Activated CD4-positive, alpha-beta memory T cell treated with anti-CD3 and anti-CD28 coated beads, Interleukin-2, amount 10 ng/mL, durations not matched to agents 7 days and 5 days (primary cell): ENCODE measurements around the gene CCDC54. TPM values are rescaled to one million over a fixed set of nuclear protein-coding genes. Genes with fewer than 3 reads are reported as not detected.

Experiments used
- CTCF ChIA-PET: fragments of 350-600 bp; sonication (Branson Sonifier 250); formaldehyde crosslinking; loops from one replicate; lab custom pipeline; 2021; ENCODE audit warnings: antibody characterized with exemption, inconsistent platforms; lab: Charles Lee
- POLR2A ChIA-PET: fragments of 350-600 bp; sonication (Branson Sonifier 250); formaldehyde crosslinking; loops from one replicate; lab custom pipeline; 2021; ENCODE audit warnings: antibody characterized with exemption; lab: Charles Lee
- DNase-seq: peaks from one replicate; pipeline ENCODE4 v3.0.0-alpha.2; 2020
- H3K27ac Mint-ChIP-seq: one replicate; pipeline ENCODE4 v1.8.0; 2021; ENCODE audit warnings: mild to moderate bottlenecking, mixed read lengths
- H3K27me3 Mint-ChIP-seq: one replicate; pipeline ENCODE4 v1.8.0; 2021; ENCODE audit warnings: mixed read lengths
- H3K36me3 Mint-ChIP-seq: one replicate; pipeline ENCODE4 v1.8.0; 2021; ENCODE audit warnings: low read depth, mixed read lengths
- H3K4me1 Mint-ChIP-seq: one replicate; pipeline ENCODE4 v1.8.0; 2021; ENCODE audit warnings: mixed read lengths
- H3K4me3 Mint-ChIP-seq: one replicate; pipeline ENCODE4 v1.8.0; 2021; ENCODE audit warnings: mild to moderate bottlenecking, mixed read lengths
- H3K9me3 Mint-ChIP-seq: one replicate; pipeline ENCODE4 v1.8.0; 2021; ENCODE audit warnings: mixed read lengths
- total RNA-seq, 2 experiments: library from RNA; stranded (reverse); gene quantifications; one replicate each; pipeline ENCODE4 v1.2.3, GENCODE V29; 2021

CCDC54 gene
- total RNA-seq, 2 experiments from 2014 or later, result not detected

DNA sequence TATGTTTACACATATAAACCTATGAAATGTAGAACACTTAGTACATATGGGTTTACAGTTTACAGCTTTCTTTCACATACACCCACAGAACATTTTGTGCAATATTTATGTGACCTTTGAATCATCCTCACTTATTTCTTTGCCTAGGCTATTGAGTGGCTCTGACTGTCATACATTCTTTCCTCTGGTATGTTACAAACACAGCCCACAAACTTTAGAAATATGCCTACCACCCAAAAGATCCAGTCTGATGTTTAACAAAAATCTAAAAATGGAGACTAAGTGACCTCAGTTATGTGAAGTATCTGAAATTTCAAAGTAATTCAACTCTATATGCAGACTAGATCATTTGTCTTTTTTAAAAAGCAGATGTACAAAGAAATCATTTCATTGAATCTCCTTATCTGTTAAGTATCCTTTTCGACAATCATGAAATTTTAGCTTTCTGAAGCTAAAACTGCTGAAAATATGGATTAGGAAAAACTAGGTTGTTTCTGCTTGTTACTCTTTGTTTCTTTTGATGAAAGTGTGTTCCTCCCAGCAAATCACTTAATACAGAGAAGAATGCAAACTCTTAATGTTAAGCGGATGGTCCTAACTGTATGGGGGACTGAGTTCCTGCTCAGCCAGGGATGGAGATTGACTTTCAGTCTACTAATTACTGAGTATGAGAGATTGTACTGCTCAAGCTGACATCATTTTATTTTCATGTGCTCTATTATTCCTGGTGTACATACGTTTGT lies 27.7 kb downstream of the CCDC54 start:
- Mint-ChIP-seq H3K36me3 (peaks cover 4% of the 10 kb centered on the region), H3K4me3 (no peak overlapping the region), H3K27me3 (peaks cover 6% of the 10 kb centered on the region), H3K27ac (no peak overlapping the region), H3K4me1 (no peaks in the 10 kb centered on the region), H3K9me3 (peaks cover 7% of the 10 kb centered on the region)
- POLR2A ChIA-PET, result no interaction called here
- CTCF ChIA-PET, result interaction anchor here (1.2 to 1.6 kb wide), 2 partner anchors 16 to 50 kb away, joined by 3 read pairs; no protein-coding TSS in a partner anchor
- no peak for DNase-seq

DNA sequence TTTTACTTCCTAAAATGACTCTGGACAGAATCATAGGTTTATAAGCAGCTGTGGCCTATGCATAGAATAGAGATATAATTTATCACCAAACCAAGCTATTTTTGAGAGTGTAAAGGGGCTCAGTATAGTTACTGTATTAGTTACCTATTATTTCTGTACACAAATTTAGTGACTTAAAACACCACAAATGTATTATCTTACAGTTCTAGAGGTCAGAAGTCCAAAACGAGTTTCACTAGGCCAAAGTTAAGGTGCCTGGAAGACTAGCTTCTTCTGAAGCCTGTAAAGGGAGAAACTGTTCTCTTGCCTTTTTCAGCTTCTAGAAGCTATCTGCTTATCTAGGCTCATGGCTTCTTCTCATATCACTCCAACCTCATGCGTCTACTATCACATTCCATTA lies 30.1 kb downstream of the CCDC54 start:
- Mint-ChIP-seq H3K27ac (no peak overlapping the region), H3K9me3 (peaks cover 7% of the 10 kb centered on the region), H3K36me3 (peaks cover 4% of the 10 kb centered on the region), H3K27me3 (peaks cover 9% of the 10 kb centered on the region), H3K4me1 (no peaks in the 10 kb centered on the region), H3K4me3 (no peak overlapping the region)
- no peak for DNase-seq
- POLR2A ChIA-PET, result no interaction called here
- CTCF ChIA-PET, result no interaction called here

DNA sequence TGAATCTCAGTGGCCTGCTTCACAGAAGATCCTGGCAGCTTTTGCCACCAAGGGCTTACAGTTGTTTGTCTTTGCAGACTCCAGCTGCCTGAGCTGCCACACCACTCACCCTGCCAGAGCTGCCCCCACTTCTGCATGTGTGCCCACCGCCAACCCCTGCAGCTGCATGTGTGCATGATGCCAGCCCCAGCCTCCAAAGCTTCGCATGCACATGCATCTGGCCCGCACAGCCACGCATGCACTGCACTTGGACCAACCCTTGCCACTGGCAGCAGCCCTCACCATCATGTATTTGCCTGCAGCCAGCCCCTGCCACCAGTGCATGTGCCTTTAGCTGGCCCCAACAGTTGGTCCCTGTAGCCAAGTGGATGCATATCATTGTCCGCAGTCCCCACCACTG lies 31.3 kb downstream of the CCDC54 start:
- no peak for DNase-seq
- peaks cover 4% of the 10 kb centered on the region for H3K36me3 Mint-ChIP-seq
- H3K27ac Mint-ChIP-seq, result no peak overlapping the region
- peaks cover 9% of the 10 kb centered on the region for H3K27me3 Mint-ChIP-seq
- H3K9me3 Mint-ChIP-seq, result peaks cover 7% of the 10 kb centered on the region
- H3K4me3 Mint-ChIP-seq, result no peak overlapping the region
- POLR2A ChIA-PET, result no interaction called here
- CTCF ChIA-PET, result interaction anchor here (2.3 to 2.5 kb wide), 2 partner anchors 12 to 21 kb away, joined by 11 read pairs; no protein-coding TSS in a partner anchor
- H3K4me1 Mint-ChIP-seq, result no peaks in the 10 kb centered on the region

DNA sequence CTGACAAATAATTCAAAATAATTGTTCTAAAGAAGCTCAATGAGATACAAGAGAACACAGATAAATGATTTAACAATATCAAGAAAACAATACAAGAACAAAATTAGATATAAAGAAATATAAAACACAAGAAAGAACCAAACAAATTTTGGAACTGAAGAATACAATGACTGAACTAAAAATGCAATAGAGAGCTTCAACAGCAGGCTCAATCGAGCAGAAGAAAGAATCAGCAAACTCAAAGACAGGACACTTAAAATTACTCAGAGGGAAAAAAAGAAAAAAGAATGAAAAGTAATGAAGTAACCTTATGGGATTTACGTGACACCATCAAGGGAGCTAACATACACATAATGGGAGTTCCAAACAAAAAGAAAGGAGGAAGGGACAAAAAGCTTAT lies 32.1 kb downstream of the CCDC54 start:
- H3K27me3 Mint-ChIP-seq, result peaks cover 9% of the 10 kb centered on the region
- H3K4me3 Mint-ChIP-seq, result no peak overlapping the region
- peaks cover 4% of the 10 kb centered on the region for H3K36me3 Mint-ChIP-seq
- peaks cover 7% of the 10 kb centered on the region for H3K9me3 Mint-ChIP-seq
- H3K27ac Mint-ChIP-seq, result no peak overlapping the region
- DNase-seq, result no peak
- H3K4me1 Mint-ChIP-seq, result peaks cover 6% of the 10 kb centered on the region
- ChIA-PET CTCF (interaction anchor here (2.3 to 2.5 kb wide), 2 partner anchors 11 to 21 kb away, joined by 11 read pairs; no protein-coding TSS in a partner anchor), POLR2A (no interaction called here)

DNA sequence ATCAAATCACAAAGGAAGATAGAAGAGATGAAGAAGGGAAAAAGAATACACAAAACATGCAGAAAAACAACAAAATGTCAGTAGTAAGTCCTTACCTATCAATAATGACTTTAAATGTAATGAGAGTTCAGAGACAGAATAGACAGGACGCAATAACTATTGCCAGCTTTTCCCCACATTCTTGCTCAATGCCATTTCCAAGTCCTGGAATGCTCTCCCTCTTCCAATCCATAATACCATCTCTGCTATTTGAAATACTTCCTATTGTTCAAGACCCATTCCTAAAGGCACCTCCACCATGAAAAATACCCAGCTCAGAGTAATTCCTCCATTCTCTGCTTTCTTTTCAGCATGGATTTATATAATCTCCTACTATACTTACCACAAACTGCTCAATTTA lies 33.4 kb downstream of the CCDC54 start:
- peaks cover 4% of the 10 kb centered on the region for H3K36me3 Mint-ChIP-seq

DNA sequence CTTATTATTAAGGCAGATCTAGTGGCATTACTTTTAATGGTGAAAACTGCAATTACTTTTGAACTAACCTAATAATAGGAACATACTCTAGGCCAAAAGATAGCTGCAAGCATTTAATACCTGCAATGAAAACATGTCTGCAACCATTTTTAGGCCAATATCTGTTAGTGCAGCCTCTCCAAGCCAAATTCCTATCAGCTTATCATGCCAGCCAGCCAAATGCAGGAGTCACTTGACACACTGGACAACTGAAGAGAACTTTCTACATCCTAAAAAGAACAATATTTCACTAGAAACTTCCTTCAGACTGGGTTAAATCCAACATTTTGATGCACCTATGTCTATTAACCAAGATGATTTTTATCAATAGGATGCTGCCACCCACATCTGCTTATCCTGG lies 33.8 kb downstream of the CCDC54 start:
- Mint-ChIP-seq H3K27me3 (peaks cover 7% of the 10 kb centered on the region), H3K4me3 (no peak overlapping the region), H3K9me3 (peaks cover 7% of the 10 kb centered on the region), H3K36me3 (peaks cover 4% of the 10 kb centered on the region), H3K4me1 (peaks cover 10% of the 10 kb centered on the region), H3K27ac (no peak overlapping the region)
- no peak for DNase-seq
- CTCF ChIA-PET, result interaction anchor here (2.3 to 2.5 kb wide), 2 partner anchors 10 to 19 kb away, joined by 11 read pairs; no protein-coding TSS in a partner anchor
- POLR2A ChIA-PET, result no interaction called here

More for the DNA sequence above, 33.4 kb downstream of the CCDC54 start:
- Mint-ChIP-seq H3K27me3 (peaks cover 7% of the 10 kb centered on the region), H3K9me3 (peaks cover 7% of the 10 kb centered on the region), H3K27ac (no peak overlapping the region), H3K4me3 (no peak overlapping the region), H3K4me1 (peaks cover 10% of the 10 kb centered on the region)
- ChIA-PET POLR2A (no interaction called here), CTCF (interaction anchor here (2.3 to 2.5 kb wide), 2 partner anchors 10 to 19 kb away, joined by 11 read pairs; no protein-coding TSS in a partner anchor)
- DNase-seq, result no peak

DNA sequence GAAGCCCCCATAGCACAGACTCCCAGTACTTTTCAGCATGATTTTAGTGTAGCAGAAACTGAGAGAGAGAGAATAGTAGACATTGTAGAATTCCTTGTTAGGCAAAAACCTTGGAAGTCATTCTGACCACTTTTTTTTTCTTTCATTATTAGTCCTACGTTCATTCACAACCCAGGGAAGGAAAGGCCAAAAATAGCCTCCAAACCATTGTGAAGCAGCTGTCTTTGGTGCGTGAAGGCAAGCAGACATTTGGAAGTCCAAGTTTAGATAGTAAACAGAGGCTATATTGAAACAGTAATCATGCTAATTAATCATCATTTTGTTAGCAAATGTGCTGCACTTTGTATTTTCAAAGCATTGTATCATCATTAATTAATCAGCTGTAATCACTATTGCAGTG lies 34.5 kb downstream of the CCDC54 start:
- peaks cover 8% of the 10 kb centered on the region for H3K27me3 Mint-ChIP-seq
- H3K9me3 Mint-ChIP-seq, result peaks cover 7% of the 10 kb centered on the region
- peaks cover 10% of the 10 kb centered on the region for H3K4me1 Mint-ChIP-seq
- no peak overlapping the region for H3K4me3 Mint-ChIP-seq
- H3K27ac Mint-ChIP-seq, result no peak overlapping the region
- ChIA-PET POLR2A (no interaction called here), CTCF (interaction anchor here (1.2 kb wide), 1 partner anchor 9 kb away, joined by 4 read pairs; no protein-coding TSS in a partner anchor)
- DNase-seq, result no peak
- peaks cover 4% of the 10 kb centered on the region for H3K36me3 Mint-ChIP-seq

DNA sequence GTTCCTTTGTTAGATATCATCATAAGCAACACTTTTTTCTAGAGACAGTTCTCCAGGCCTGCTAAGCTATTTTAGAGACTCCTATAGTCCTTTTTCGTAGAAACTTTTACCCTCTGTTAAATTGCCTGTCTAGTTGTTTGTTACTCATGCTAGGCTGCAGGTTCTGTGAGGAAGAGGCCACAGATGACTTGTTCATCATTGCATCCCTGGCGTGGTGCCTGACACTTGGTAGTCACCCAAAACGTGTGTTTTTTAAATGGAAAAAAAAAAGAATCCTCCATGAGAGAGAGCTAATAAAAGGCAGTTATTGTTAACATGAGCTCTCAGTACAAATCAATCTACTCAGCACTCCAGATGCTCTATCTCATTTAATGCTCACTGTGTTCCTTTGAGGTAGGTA lies 35.1 kb downstream of the CCDC54 start:
- DNase-seq, result no peak
- no peak overlapping the region for H3K27ac Mint-ChIP-seq
- peaks cover 7% of the 10 kb centered on the region for H3K9me3 Mint-ChIP-seq
- H3K4me3 Mint-ChIP-seq, result no peak overlapping the region
- POLR2A ChIA-PET, result no interaction called here
- CTCF ChIA-PET, result interaction anchor here (1.2 kb wide), 1 partner anchor 9 kb away, joined by 4 read pairs; no protein-coding TSS in a partner anchor
- peaks cover 8% of the 10 kb centered on the region for H3K27me3 Mint-ChIP-seq
- peaks cover 10% of the 10 kb centered on the region for H3K4me1 Mint-ChIP-seq
- H3K36me3 Mint-ChIP-seq, result peaks cover 4% of the 10 kb centered on the region

DNA sequence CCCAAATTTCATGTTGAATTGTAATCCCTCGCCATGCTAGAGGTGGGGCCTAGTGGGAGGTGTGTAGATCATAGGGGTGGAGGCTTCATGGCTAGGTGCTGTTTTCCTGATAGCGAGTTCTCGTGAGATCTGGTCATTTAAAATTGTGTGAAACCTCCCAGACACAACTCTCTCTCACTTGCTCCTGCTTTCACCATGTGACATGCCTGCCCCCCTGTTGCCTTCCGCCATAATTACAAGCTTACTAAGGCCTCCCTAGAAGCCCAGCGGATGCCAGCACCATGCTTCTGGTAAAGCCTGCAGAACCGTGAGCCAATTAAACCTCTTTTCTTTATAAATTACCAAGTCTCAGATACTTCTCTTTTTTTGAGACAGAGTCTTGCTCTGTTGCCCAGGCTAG lies 36.0 kb downstream of the CCDC54 start:
- no peak overlapping the region for H3K27ac Mint-ChIP-seq
- DNase-seq, result no peak
- POLR2A ChIA-PET, result no interaction called here
- H3K4me3 Mint-ChIP-seq, result no peak overlapping the region
- H3K27me3 Mint-ChIP-seq, result peaks cover 8% of the 10 kb centered on the region
- H3K36me3 Mint-ChIP-seq, result peaks cover 4% of the 10 kb centered on the region
- CTCF ChIA-PET, result no interaction called here
- peaks cover 7% of the 10 kb centered on the region for H3K9me3 Mint-ChIP-seq
- H3K4me1 Mint-ChIP-seq, result peaks cover 10% of the 10 kb centered on the region

DNA sequence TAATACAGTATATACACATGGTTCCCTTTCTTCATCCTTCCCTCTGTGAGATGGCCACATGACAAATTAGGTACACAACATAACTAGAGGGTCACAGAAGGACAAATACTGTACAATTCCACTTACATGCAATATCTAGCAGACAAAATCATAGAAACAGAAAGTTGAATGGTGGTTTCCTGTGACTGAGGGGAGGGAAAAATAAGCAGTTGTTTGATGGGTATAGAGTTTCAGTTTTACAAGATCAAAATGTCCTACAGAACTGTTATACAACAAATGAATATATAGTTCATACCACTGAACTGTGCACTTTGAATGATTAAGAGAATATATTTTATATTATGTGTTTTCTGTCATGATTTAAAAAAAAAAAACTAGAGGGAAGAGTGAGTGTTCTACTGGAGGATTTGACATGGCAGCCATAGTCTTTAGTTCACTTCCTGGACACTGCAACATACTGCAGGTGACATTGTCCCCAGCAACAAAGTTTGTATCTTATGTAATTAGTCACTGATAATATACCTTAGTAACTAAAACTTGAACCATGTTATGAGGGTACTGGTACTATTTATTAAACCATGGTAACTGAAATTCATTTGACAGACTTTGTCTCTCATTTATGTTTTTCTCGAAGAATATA lies 37.2 kb downstream of the CCDC54 start:
- Mint-ChIP-seq H3K27me3 (peaks cover 10% of the 10 kb centered on the region), H3K4me3 (no peak overlapping the region), H3K4me1 (peaks cover 10% of the 10 kb centered on the region), H3K27ac (no peak overlapping the region), H3K36me3 (peaks cover 2% of the 10 kb centered on the region), H3K9me3 (peaks cover 2% of the 10 kb centered on the region)
- ChIA-PET POLR2A (interaction anchor here (1.0 kb wide), 1 partner anchor 16 kb away, joined by 3 read pairs; no protein-coding TSS in a partner anchor), CTCF (no interaction called here)
- DNase-seq, result no peak

DNA sequence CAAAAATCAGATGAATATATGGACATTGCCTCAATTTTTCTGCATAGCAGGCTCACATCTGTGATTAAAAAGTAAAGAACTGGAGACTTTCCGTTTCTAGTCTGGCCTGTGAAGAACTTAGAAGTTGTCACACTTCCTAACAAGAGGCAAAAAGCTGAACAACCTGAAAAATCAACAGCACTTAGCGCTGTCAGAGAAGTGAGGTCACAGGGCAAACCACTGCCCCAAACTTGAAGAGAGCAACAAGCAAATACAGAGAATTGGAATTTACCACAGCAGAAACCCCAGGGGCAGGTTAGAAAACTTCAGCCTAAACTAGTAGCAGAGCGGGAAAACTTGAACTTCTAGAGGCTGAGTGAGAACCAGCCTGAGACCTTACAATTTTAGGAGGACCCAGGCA lies 38.9 kb downstream of the CCDC54 start:
- Mint-ChIP-seq H3K4me1 (peaks cover 12% of the 10 kb centered on the region), H3K4me3 (no peak overlapping the region), H3K27me3 (peaks cover 15% of the 10 kb centered on the region), H3K9me3 (no peaks in the 10 kb centered on the region), H3K27ac (no peak overlapping the region), H3K36me3 (no peaks in the 10 kb centered on the region)
- no peak for DNase-seq
- ChIA-PET CTCF (interaction anchor here (1.4 kb wide), 2 partner anchors 14 to 180 kb away, joined by 6 read pairs; no protein-coding TSS in a partner anchor), POLR2A (no interaction called here)

DNA sequence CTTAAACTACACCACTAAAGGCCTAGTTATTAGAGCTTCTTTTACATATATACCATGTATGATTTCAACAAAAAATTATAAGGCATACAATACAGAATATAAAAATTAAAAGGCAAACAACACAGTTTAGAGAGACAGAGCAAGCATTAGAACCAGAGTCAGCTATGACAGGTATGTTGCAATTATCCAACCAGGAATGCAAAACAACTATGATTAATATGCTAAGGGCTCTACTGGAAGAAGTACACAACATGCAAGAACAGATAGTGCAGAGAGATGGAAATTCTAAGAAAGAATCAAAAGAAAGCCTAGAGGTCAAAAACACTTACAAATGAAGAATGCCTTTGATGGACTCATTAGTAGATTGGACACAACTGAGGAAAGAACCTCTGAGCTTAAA lies 39.6 kb downstream of the CCDC54 start:
- no peak overlapping the region for H3K4me3 Mint-ChIP-seq
- ChIA-PET POLR2A (no interaction called here), CTCF (interaction anchor here (0.9 kb wide), 1 partner anchor 145 kb away, joined by 4 read pairs; no protein-coding TSS in a partner anchor)
- no peak for DNase-seq
- peaks cover 13% of the 10 kb centered on the region for H3K4me1 Mint-ChIP-seq
- H3K27ac Mint-ChIP-seq, result no peak overlapping the region
- H3K36me3 Mint-ChIP-seq, result no peaks in the 10 kb centered on the region
- H3K9me3 Mint-ChIP-seq, result no peaks in the 10 kb centered on the region
- H3K27me3 Mint-ChIP-seq, result peaks cover 19% of the 10 kb centered on the region
